GM21526 (cell line): Measurements from ENCODE around the gene LPAR6.
"Not testable (repeated sequence)": the region's sequence is repeated elsewhere in the genome, so short reads cannot be mapped to it uniquely, and the experiment has no call there.

ENCODE experiments used
- ATAC-seq: cut with Tn5 transposase; IDR thresholded peaks from one replicate; pipeline ENCODE4 v1.9.1; 2021; ENCODE audit warnings: moderate library complexity; ENCODE audit not compliant: unreplicated experiment, low FRiP score

Gene LPAR6, protein sequence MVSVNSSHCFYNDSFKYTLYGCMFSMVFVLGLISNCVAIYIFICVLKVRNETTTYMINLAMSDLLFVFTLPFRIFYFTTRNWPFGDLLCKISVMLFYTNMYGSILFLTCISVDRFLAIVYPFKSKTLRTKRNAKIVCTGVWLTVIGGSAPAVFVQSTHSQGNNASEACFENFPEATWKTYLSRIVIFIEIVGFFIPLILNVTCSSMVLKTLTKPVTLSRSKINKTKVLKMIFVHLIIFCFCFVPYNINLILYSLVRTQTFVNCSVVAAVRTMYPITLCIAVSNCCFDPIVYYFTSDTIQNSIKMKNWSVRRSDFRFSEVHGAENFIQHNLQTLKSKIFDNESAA

GRCh38 chr13:48412881-48413351 is at the start of gene LPAR6:
TSS of gene LPAR6 (minus strand) at chr13:48413113. CDS start at chr13:48412423, 690 bp downstream.
- ATAC-seq: no peak

GRCh38 chr13:48457578-48458242 is 44.8 kb upstream of the LPAR6 start:
- no peak for ATAC-seq

DNA sequence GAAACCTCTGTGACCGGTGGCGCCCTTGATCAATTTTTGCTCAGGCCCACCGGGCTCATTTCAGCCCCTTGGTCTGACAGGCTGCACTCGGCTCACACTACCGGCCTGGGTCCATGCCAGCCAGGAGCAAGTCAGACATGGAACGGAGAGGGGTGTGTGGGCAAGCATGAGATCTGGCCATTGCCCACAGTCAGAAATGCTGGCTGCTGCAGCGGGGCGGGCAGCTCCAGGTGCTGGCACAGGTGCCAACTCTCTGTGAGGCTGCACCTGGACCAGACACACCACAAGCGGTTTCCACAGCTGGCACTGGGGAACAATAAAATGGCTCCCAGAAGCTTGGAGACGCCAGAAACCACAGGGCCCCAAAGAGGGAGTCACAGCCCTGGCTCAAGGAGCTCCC is 43.6 kb upstream of the LPAR6 start:
- no peak for ATAC-seq

- not testable (repeated sequence) for ATAC-seq
Observed at GRCh38 chr13:48451196-48451595, 38.3 kb upstream of the LPAR6 start.

GRCh38 chr13:48449656-48450055 is 36.7 kb upstream of the LPAR6 start:
- no peak for ATAC-seq

DNA sequence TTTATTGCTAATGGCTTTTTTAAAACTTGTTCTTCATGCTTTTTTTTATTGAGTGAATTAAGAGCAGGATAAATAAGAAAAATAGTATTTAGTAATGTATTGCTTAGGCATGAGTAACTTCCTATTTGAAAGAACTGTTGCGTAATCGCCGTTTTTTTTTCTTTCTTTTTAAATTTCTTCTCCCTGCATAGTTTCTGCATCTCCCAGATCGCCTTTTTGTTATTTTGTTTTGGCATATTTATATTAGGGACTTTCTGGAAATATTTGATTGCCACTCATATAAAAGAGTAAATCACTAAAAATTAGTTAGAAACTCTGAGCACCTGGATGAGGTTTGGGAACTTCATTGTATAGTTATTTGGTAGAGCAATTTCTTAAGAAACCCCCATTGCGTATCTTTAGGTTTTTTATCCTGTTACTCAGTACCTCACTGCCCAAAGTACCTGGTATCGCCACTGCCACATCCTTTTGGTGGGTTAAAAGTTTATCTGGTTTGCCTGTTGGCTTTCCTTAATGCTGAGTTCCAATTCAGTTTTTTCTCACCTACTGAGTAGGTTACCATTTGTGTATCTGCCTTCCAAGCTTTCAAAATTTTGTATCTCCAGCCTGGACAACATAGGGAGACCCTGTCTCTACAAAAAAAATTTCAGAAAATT is 36.2 kb upstream of the LPAR6 start:
- no peak for ATAC-seq

DNA sequence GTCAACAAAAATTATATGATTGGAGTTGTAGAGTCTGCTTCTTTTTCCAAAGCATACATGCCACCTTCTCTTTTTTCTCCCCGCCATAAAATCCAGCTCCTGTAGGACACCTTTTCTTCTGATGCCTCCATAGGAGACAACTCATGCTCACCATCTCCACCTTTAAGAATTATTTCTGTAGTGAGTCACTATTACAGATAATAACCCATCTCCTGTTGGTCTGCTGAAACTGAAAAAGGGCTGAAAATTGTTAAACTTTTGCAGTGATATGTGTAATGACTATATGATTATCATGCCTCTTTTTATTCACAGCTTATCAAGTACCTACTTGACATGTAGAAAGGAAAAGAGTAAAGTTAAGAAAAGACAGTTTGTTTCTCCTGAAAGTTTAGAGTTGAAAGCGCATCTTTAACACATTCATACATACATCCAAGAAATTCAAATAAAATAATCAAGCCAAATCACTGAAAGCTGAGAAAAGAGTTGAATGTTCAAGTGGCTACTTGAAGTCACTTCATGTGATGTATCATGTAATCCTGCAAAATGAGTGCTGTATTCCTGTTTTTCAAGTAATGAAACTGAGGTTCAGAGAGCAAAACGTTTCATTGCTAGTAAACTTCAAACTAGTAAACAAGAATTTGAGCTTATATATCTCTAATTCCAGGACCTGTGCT is 35.5 kb upstream of the LPAR6 start:
- no peak for ATAC-seq

- no peak for ATAC-seq
Observed at GRCh38 chr13:48446464-48446863, 33.6 kb upstream of the LPAR6 start.

- ATAC-seq: no peak
Observed at GRCh38 chr13:48443442-48444208, 30.7 kb upstream of the LPAR6 start.

GRCh38 chr13:48437371-48437770 is 24.5 kb upstream of the LPAR6 start:
- ATAC-seq: no peak

GRCh38 chr13:48436661-48437288 is 23.9 kb upstream of the LPAR6 start:
- ATAC-seq: no peak

DNA sequence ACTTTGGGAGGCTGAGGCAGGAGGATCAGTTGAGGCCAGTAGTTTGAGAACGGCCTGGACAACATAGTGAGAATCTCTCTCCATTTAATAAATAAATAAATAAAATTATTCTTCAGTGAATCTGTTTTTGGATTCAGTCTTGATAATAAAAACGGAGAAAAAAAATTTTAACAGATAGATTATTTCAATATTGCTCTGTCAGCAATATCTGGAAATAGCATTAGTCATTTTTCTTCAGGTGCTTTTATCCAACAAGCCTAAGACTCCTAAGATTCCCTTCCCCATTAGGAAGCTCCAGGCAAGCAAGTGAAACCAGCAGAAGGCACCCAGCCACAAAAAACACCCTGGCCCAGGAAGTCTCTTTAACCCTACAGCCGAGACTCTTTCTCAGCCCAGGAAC is 21.3 kb upstream of the LPAR6 start:
- ATAC-seq: no peak

DNA sequence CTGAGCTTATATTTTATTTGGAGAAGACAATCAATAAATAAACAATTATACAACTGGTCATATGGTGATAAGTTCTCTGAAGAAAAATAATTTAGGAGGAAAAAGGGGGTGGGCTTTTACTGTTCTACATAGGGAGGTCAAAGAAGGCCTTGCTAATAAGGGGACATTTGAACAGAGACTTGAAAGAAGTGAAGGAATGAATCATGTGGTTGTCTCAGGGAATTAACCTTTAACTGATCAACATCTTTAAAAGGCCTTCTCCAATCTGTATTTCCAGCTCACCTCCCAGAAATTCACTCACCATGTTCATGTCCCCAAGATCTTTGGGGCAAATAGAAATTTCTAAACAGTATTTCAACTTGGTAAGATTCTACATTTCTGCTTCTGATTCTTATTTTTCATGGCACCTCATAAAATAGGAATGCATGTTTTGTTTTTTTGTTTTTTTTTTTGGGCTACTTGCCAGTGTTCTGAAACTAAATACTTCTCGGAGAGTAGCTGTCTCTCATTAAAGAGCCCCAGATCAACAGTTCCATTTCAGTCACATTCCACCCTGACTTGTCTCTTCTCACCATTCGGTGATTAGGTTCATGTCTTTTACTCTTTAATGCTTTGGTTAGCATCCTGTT is 19.2 kb upstream of the LPAR6 start:
- ATAC-seq: no peak

- ATAC-seq: no peak
Observed at GRCh38 chr13:48431431-48431830, 18.5 kb upstream of the LPAR6 start.

DNA sequence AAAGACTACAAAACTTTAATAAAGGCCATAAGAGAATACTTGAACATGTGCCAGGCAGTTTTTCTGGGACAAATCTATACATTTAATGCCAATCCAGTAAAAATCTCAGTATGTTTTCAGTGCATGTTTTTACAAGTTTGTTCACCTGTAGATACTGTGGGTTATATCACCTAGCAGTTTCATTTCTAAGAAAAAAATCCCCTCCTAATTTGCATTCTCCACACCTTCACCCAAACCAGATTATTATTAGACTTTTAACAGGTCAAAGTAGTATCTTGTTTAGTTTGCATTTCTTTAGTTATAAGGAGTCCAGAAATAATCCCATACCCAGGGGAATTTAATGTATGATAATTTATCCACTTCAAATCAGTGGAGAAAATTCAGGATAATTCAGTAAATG is 17.0 kb upstream of the LPAR6 start:
- ATAC-seq: peak; percentile 55

GRCh38 chr13:48429036-48429435 is 16.1 kb upstream of the LPAR6 start:
- ATAC-seq: no peak

DNA sequence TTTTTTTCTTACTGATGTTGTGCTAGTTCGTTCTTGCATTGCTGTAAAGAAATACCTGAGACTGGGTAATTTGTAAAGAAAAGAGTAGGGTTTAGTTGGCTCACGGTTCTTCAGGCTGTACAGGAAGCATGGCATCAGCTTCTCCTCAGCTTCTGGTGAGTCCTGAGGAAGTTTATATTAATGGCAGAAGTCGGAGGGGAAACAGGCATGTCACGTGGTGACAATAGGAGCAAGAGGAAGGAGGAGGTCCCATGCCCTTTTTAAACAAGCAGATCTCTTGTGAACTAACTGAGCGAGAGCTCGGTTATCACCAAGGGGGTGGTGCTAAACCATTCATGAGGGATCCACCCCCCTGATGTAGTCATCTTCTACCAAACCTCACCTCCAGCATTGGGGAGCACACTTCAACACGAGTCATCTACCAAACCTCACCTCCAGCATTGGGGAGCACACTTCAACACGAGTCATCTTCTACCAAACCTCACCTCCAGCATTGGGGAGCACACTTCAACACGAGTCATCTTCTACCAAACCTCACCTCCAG is 13.9 kb upstream of the LPAR6 start:
- ATAC-seq: not testable (repeated sequence)

DNA sequence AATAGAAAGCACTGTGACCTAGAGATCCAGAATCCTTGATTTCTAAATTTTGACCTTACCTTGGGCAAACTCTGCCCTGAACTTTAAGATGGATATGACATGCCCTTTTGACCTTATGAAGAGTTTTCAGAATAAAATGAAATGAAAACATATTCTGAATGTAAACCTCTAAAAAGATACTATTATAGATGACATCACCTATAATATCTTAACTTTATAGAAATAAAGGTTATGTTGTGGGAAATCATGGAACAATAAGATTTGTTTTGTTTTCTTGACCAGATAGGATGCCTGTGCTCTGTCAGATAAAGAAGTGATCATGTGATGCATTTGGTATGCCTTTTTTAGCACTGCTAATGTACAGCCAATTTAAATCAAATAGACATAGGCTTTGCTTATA is 13.1 kb upstream of the LPAR6 start:
- no peak for ATAC-seq

- no peak for ATAC-seq
Observed at GRCh38 chr13:48424212-48424611, 11.3 kb upstream of the LPAR6 start.
